Neural cell (in vitro differentiated cells): ENCODE results near the gene SLC27A1. TPM values are rescaled to one million over a fixed set of nuclear protein-coding genes. Genes with fewer than 3 reads are reported as not detected.
"Not testable (repeated sequence)": the region's sequence is repeated elsewhere in the genome, so short reads cannot be mapped to it uniquely, and the experiment has no call there.

Experiments used
- H2AFZ ChIP-seq: fragments of 200-600, 300-800 bp; sonication (generic), shearing (Covaris generic); 2 replicates; pipeline ENCODE4 v1.6.0; 2014; ENCODE audit warnings: low read depth, mild to moderate bottlenecking, antibody characterized with exemption, low read length, moderate library complexity
- H3F3A ChIP-seq: fragments of 200-600 bp; shearing (Covaris generic); 2 replicates; pipeline ENCODE4 v1.6.1; 2016; ENCODE audit warnings: mild to moderate bottlenecking, moderate library complexity, mixed read lengths, antibody characterized with exemption, low read length; ENCODE audit not compliant: insufficient read depth, poor library complexity, severe bottlenecking
- H3K27ac ChIP-seq: fragments of 200-600, 300-800 bp; sonication (generic), shearing (Covaris generic); 2 replicates; pipeline ENCODE4 v1.5.1; 2014; ENCODE audit warnings: mild to moderate bottlenecking, low read length, moderate library complexity
- H3K27me3 ChIP-seq: fragments of 300-800, 200-600 bp; sonication (generic), shearing (Covaris generic); 2 replicates; pipeline ENCODE4 v1.6.0; 2014; ENCODE audit warnings: mild to moderate bottlenecking, low read depth, low read length, moderate library complexity; ENCODE audit not compliant: insufficient read depth
- H3K36me3 ChIP-seq: fragments of 300-800, 200-600 bp; sonication (generic), shearing (Covaris generic); 2 replicates; pipeline ENCODE4 v1.5.1; 2014; ENCODE audit warnings: mild to moderate bottlenecking, antibody characterized with exemption, low read length, moderate library complexity; ENCODE audit not compliant: insufficient read depth
- H3K4me2 ChIP-seq: fragments of 300-800, 200-600 bp; sonication (generic), shearing (Covaris generic); 2 replicates; pipeline ENCODE4 v1.6.0; 2014; ENCODE audit warnings: mild to moderate bottlenecking, low read length
- H3K4me3 ChIP-seq: fragments of 300-800, 200-600 bp; sonication (generic), shearing (Covaris generic); 2 replicates; pipeline ENCODE4 v1.5.1; 2014; ENCODE audit warnings: mild to moderate bottlenecking, low read length, moderate library complexity
- H3K79me2 ChIP-seq: fragments of 200-600 bp; shearing (Covaris generic); replicated peaks from 2 replicates; pipeline ENCODE4 v1.6.0; 2014; ENCODE audit warnings: mild to moderate bottlenecking, low read length, moderate library complexity; ENCODE audit not compliant: insufficient read depth
- H3K9ac ChIP-seq: fragments of 300-800, 200-600 bp; sonication (generic), shearing (Covaris generic); 2 replicates; pipeline ENCODE4 v1.6.1; 2016; ENCODE audit warnings: mild to moderate bottlenecking, low read length, mixed read lengths
- H3K9me2 ChIP-seq: fragments of 200-600 bp; shearing (Covaris generic); 2 replicates; pipeline ENCODE4 v1.6.1; 2016; ENCODE audit warnings: mild to moderate bottlenecking, low read length, mixed read lengths; ENCODE audit not compliant: insufficient read depth
- H3K9me3 ChIP-seq: fragments of 200-600, 300-800 bp; sonication (generic), shearing (Covaris generic); 2 replicates; pipeline ENCODE4 v1.6.1; 2016; ENCODE audit warnings: mild to moderate bottlenecking, mixed run types, low read length, moderate library complexity, mixed read lengths
- H4K20me1 ChIP-seq: fragments of 200-600 bp; shearing (Covaris generic); 2 replicates; pipeline ENCODE4 v1.6.1; 2016; ENCODE audit warnings: mild to moderate bottlenecking, mixed run types; ENCODE audit not compliant: insufficient read depth
- EP300 ChIP-seq: fragments of 450-650 bp; conservative IDR thresholded peaks from 2 replicates; pipeline ENCODE4 v1.6.1; 2014; ENCODE audit warnings: antibody characterized with exemption, mild to moderate bottlenecking, moderate library complexity; ENCODE audit not compliant: poor library complexity, severe bottlenecking
- EZH2 ChIP-seq: fragments of 200-600, 300-800 bp; shearing (Covaris generic), sonication (generic); IDR thresholded peaks from 2 replicates; pipeline ENCODE4 v1.6.1; 2014; ENCODE audit warnings: antibody characterized with exemption, low read length, borderline replicate concordance, mild to moderate bottlenecking; ENCODE audit not compliant: insufficient read depth, poor library complexity, severe bottlenecking
- MXI1 ChIP-seq: fragments of 450-650 bp; conservative IDR thresholded peaks from 2 replicates; pipeline ENCODE4 v1.6.1; 2014; ENCODE audit warnings: antibody characterized with exemption, mild to moderate bottlenecking; ENCODE audit not compliant: poor library complexity, severe bottlenecking
- POLR2AphosphoS5 ChIP-seq: IDR thresholded peaks from 2 replicates; pipeline ENCODE4 v1.6.1; 2012
- RAD21 ChIP-seq: fragments of 450-650 bp; conservative IDR thresholded peaks from 2 replicates; pipeline ENCODE4 v1.6.1; 2014; ENCODE audit warnings: antibody characterized with exemption, mild to moderate bottlenecking, moderate library complexity
- SMC3 ChIP-seq: fragments of 450-650 bp; conservative IDR thresholded peaks from 2 replicates; pipeline ENCODE4 v1.6.1; 2014; ENCODE audit warnings: antibody characterized with exemption, mild to moderate bottlenecking, moderate library complexity; ENCODE audit not compliant: poor library complexity
- TAF1 ChIP-seq: IDR thresholded peaks from 2 replicates; pipeline ENCODE4 v1.6.1; 2012; ENCODE audit warnings: low read depth
- polyA plus RNA-seq: library from polyadenylated mRNA; depleted of rRNA; stranded (reverse); fragments of >200 nt; gene quantifications from 2 replicates; pipeline ENCODE4 v1.2.3, GENCODE V29; 2014
- TF ChIP-seq, protein P1 (sequence below): IDR thresholded peaks from 2 replicates; pipeline ENCODE4 v1.6.1; 2012; ENCODE audit warnings: borderline replicate concordance
- TF ChIP-seq, protein P2 (sequence below): fragments of 450-650 bp; IDR thresholded peaks from 2 replicates; pipeline ENCODE4 v1.5.1; 2014; ENCODE audit warnings: antibody characterized with exemption, mild to moderate bottlenecking, moderate library complexity; ENCODE audit not compliant: poor library complexity, severe bottlenecking

SLC27A1 gene
- polyA plus RNA-seq, 1 donor from 2014 or later: 22.0 TPM

DNA sequence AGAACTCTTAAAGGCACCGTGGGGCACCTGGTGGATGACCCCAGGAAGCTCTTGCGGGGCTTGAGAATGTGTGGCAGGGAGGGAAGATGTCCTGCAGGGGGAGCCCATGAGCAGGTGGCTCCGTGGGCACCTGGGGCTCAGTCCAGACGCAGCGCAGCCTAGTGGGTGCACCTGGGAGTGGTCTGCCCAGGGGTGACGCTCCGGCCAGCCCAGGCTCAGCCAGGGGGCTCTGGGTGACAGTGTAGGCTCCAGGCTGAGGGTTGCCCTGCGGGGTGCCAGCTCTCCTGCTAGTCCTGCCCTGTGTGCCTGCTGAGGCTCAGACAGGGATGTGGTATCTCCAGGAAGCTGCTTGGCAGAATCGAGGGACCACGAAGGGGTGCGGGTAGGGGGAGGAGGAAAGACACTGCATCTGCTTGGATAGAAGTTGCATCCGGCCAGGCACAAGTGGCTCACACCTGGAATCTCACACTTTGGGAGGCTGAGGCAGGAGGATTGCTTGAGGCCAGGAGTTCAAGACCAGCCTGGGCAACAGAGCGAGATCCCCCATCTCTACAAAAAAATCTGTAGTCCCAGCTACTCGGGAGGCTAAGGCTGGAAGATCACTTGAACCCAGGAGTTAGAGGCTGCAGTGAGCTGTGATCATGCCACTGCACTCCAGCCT, 26.1 kb downstream of the SLC27A1 start:
- H3K9ac ChIP-seq: no peak overlapping the region

DNA sequence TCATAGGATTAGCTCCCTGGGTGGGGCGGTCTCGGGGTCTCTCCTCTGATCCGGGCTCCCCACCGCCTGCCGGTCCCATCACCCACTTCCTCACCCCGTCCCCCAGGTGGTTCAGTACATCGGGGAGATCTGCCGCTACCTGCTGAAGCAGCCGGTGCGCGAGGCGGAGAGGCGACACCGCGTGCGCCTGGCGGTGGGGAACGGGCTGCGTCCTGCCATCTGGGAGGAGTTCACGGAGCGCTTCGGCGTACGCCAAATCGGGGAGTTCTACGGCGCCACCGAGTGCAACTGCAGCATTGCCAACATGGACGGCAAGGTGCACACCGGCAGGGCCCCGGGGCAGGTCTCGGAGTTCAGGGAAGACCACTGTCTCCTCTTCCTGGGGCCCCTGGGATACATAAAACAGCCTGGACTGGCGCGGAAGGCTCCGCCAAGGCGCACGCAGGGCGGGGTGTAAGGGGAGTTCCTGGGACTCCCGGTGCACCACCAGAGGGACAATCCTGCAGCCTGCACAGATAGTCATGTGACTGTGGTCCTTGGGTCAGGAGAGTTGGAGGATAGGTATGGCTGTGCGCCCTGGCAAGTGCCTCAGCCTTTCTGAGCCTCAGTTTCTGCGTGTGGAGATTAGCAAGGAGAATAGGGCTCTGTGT, 26.9 kb downstream of the SLC27A1 start:
- Histone ChIP-seq H2AFZ (no peak overlapping the region), H3K79me2 (no peaks in the 10 kb centered on the region), H4K20me1 (no peaks in the 10 kb centered on the region), H3K9me3 (no peaks in the 10 kb centered on the region), H3K27ac (no peak overlapping the region), H3K4me2 (no peak overlapping the region), H3K36me3 (no peaks in the 10 kb centered on the region), H3K9ac (no peak overlapping the region), H3K9me2 (no peaks in the 10 kb centered on the region), H3F3A (no peaks in the 10 kb centered on the region), H3K4me3 (no peak overlapping the region), H3K27me3 (no peaks in the 10 kb centered on the region)
- TF ChIP-seq POLR2AphosphoS5 (no peak), EZH2 (no peak), SMC3 (no peak), MXI1 (no peak)
- TF ChIP-seq, protein P1, sequence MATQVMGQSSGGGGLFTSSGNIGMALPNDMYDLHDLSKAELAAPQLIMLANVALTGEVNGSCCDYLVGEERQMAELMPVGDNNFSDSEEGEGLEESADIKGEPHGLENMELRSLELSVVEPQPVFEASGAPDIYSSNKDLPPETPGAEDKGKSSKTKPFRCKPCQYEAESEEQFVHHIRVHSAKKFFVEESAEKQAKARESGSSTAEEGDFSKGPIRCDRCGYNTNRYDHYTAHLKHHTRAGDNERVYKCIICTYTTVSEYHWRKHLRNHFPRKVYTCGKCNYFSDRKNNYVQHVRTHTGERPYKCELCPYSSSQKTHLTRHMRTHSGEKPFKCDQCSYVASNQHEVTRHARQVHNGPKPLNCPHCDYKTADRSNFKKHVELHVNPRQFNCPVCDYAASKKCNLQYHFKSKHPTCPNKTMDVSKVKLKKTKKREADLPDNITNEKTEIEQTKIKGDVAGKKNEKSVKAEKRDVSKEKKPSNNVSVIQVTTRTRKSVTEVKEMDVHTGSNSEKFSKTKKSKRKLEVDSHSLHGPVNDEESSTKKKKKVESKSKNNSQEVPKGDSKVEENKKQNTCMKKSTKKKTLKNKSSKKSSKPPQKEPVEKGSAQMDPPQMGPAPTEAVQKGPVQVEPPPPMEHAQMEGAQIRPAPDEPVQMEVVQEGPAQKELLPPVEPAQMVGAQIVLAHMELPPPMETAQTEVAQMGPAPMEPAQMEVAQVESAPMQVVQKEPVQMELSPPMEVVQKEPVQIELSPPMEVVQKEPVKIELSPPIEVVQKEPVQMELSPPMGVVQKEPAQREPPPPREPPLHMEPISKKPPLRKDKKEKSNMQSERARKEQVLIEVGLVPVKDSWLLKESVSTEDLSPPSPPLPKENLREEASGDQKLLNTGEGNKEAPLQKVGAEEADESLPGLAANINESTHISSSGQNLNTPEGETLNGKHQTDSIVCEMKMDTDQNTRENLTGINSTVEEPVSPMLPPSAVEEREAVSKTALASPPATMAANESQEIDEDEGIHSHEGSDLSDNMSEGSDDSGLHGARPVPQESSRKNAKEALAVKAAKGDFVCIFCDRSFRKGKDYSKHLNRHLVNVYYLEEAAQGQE: no peak

More for the DNA sequence above, 26.1 kb downstream of the SLC27A1 start:
- Histone ChIP-seq H2AFZ (no peak overlapping the region), H3K79me2 (no peaks in the 10 kb centered on the region), H3K4me3 (no peak overlapping the region), H3K36me3 (no peaks in the 10 kb centered on the region), H3K27me3 (no peaks in the 10 kb centered on the region), H3K9me3 (no peaks in the 10 kb centered on the region), H3F3A (no peaks in the 10 kb centered on the region), H3K9me2 (no peaks in the 10 kb centered on the region), H3K27ac (no peak overlapping the region), H3K4me2 (no peak overlapping the region), H4K20me1 (no peaks in the 10 kb centered on the region)
- TF ChIP-seq SMC3 (no peak), EP300 (no peak), RAD21 (no peak), POLR2AphosphoS5 (no peak), EZH2 (no peak), TAF1 (no peak), MXI1 (no peak)
- TF ChIP-seq, protein P1: no peak
- TF ChIP-seq, protein P2, sequence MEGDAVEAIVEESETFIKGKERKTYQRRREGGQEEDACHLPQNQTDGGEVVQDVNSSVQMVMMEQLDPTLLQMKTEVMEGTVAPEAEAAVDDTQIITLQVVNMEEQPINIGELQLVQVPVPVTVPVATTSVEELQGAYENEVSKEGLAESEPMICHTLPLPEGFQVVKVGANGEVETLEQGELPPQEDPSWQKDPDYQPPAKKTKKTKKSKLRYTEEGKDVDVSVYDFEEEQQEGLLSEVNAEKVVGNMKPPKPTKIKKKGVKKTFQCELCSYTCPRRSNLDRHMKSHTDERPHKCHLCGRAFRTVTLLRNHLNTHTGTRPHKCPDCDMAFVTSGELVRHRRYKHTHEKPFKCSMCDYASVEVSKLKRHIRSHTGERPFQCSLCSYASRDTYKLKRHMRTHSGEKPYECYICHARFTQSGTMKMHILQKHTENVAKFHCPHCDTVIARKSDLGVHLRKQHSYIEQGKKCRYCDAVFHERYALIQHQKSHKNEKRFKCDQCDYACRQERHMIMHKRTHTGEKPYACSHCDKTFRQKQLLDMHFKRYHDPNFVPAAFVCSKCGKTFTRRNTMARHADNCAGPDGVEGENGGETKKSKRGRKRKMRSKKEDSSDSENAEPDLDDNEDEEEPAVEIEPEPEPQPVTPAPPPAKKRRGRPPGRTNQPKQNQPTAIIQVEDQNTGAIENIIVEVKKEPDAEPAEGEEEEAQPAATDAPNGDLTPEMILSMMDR: no peak

DNA sequence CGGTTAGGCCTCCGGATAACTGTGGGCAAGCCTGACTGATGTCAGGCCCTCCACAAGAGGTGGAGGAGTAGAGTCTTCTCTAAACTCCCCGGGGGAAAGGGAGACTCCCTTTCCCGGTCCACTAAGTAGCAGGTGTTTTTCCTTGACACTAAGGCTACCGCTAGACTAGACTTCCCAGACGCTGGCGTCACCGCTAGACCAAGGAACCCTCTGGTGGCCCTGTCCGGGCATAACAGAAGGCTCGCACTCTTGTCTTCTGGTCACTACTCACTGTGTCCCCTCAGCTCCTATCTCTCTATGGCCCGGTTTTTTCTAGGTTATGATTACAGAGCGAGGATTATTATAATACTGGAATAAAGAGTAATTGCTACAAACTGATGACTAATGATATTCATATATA, 28.7 kb downstream of the SLC27A1 start:
- H3K4me3 ChIP-seq, H3K36me3 ChIP-seq, H3F3A ChIP-seq, H3K9me2 ChIP-seq, H3K9ac ChIP-seq, H3K27ac ChIP-seq, H4K20me1 ChIP-seq, H3K9me3 ChIP-seq, H3K27me3 ChIP-seq, H3K79me2 ChIP-seq, H2AFZ ChIP-seq, H3K4me2 ChIP-seq: not testable (repeated sequence)
